Measurements from ENCODE around the gene MKI67. TPM values are rescaled to one million over a fixed set of nuclear protein-coding genes. Genes with fewer than 3 reads are reported as not detected.
A peak's percentile ranks its signal among the peaks of the same experiment; 100 is the strongest.

The MKI67 gene
- total and polyA plus RNA-seq, 8 donors, result under 0.01 to 3.1 (median 0.47) TPM

GRCh38 chr10:128062881-128063563 lies 63.2 kb downstream of the MKI67 start:
- ATAC-seq (peak in 2 of 4 donors; percentile 43 to 47), FAIRE-seq (no peak), DNase-seq (no peak)
- H3K27me3 ChIP-seq, result no peaks in the 10 kb centered on the region
- no peaks in the 10 kb centered on the region for H3K9me3 ChIP-seq
- peak overlapping the region in 1 of 4 donors; percentile 55 for H3K27ac ChIP-seq
- intact Hi-C loops (cut with DNase I), result no loop called here
- no peaks in the 10 kb centered on the region for H3K36me3 ChIP-seq
- TF ChIP-seq CTCF (IDR thresholded peaks at IDR 0.05), result no peak
- H3K4me1 ChIP-seq, result no peaks in the 10 kb centered on the region
- no peak overlapping the region for H3K4me3 ChIP-seq
- WGBS, 2 donors, result 35 to 40% methylated on average over 19 of the region's 19 CpGs

- FAIRE-seq, result no peak
- peak overlapping the region in 1 of 4 donors; percentile 55 for H3K27ac ChIP-seq
- H3K36me3 ChIP-seq, result no peaks in the 10 kb centered on the region
- no peaks in the 10 kb centered on the region for H3K27me3 ChIP-seq
- H3K4me3 ChIP-seq, result no peak overlapping the region
- DNase-seq, result no peak
- TF ChIP-seq CTCF (IDR thresholded peaks at IDR 0.05), result no peak
- peak in 1 of 4 donors; percentile 6 for ATAC-seq
- intact Hi-C loops (cut with DNase I), result no loop called here
- H3K9me3 ChIP-seq, result no peaks in the 10 kb centered on the region
- 19 to 22% methylated on average over 11 of the region's 11 CpGs for WGBS, 2 donors
- H3K4me1 ChIP-seq, result no peaks in the 10 kb centered on the region
Measured at GRCh38 chr10:128062331-128062880, 63.8 kb downstream of the MKI67 start.

GRCh38 chr10:128061306-128062300 lies 64.6 kb downstream of the MKI67 start:
- TF ChIP-seq CTCF (IDR thresholded peaks at IDR 0.05), result no peak
- 53 to 58% methylated on average over 14 of the region's 14 CpGs for WGBS, 2 donors

GRCh38 chr10:128060341-128061250 lies 65.6 kb downstream of the MKI67 start:
- Histone ChIP-seq H3K4me1 (no peaks in the 10 kb centered on the region), H3K27me3 (no peaks in the 10 kb centered on the region), H3K27ac (no peak overlapping the region), H3K36me3 (no peaks in the 10 kb centered on the region), H3K9me3 (no peaks in the 10 kb centered on the region), H3K4me3 (no peak overlapping the region)
- FAIRE-seq (no peak), ATAC-seq (no peak), DNase-seq (no peak)
- TF ChIP-seq CTCF (IDR thresholded peaks at IDR 0.05), result no peak
- intact Hi-C loops (cut with DNase I), result no loop called here
- WGBS, 2 donors, result 76 to 83% methylated on average over 9 of the region's 9 CpGs

More at GRCh38 chr10:128061306-128062300, 64.6 kb downstream of the MKI67 start:
- Histone ChIP-seq H3K27me3 (no peaks in the 10 kb centered on the region), H3K36me3 (no peaks in the 10 kb centered on the region), H3K27ac (peak overlapping the region in 1 of 4 donors; percentile 55), H3K4me1 (no peaks in the 10 kb centered on the region), H3K9me3 (no peaks in the 10 kb centered on the region), H3K4me3 (no peak overlapping the region)
- FAIRE-seq (no peak), ATAC-seq (no peak), DNase-seq (no peak)
- intact Hi-C loops (cut with DNase I), result no loop called here

Measured in pancreas (tissue), 10 donors.